Caco-2 (cell line): ENCODE data around the gene NRXN2. TPM values are rescaled to one million over a fixed set of nuclear protein-coding genes. Genes with fewer than 3 reads are reported as not detected.
A peak's percentile ranks its signal among the peaks of the same experiment; 100 is the strongest.

Source experiments
- BruUV-seq: library from RNA; stranded (reverse); fragments of 400-500 nt; replicated peaks from 2 replicates; lab custom pipeline; 2021; lab: Mats Ljungman, UMichigan
- CTCF ChIA-PET: fragments of 300-600 bp; sonication (Branson Sonifier 250); formaldehyde crosslinking; loops from one replicate; lab custom pipeline; 2022; ENCODE audit warnings: antibody characterized with exemption; lab: Charles Lee
- POLR2A ChIA-PET: fragments of 300-600 bp; sonication (Branson Sonifier 250); formaldehyde crosslinking; loops from one replicate; lab custom pipeline; 2022; ENCODE audit warnings: antibody characterized with exemption; lab: Charles Lee
- DNase-seq, 2 experiments: peaks; one replicate each; pipeline versions ENCODE4 v3.0.0 to v3.0.0-alpha.2; 2020 to 2022
- H3K27me3 ChIP-seq: replicated peaks from 2 replicates; pipeline ENCODE4 v1.6.0; 2011; ENCODE audit warnings: low read length; ENCODE audit not compliant: control insufficient read depth, insufficient read depth
- H3K36me3 ChIP-seq: 2 replicates; pipeline ENCODE4 v1.5.1; 2011; ENCODE audit warnings: low read length; ENCODE audit not compliant: control insufficient read depth, insufficient read depth
- H3K4me1 ChIP-seq: fragments of 250-450 bp; sonication (Bioruptor Pico); 2 replicates; pipeline ENCODE4 v1.5.1; 2020; ENCODE audit warnings: mild to moderate bottlenecking
- H3K4me3 ChIP-seq: 2 replicates; pipeline ENCODE4 v1.5.1; 2011; ENCODE audit warnings: low read depth, mild to moderate bottlenecking, control low read depth, low read length
- H3K9me3 ChIP-seq: fragments of 250-450 bp; sonication (Bioruptor Pico); 2 replicates; pipeline ENCODE4 v1.5.1; 2020; ENCODE audit warnings: mild to moderate bottlenecking, moderate library complexity
- H3K27ac Mint-ChIP-seq: one replicate; pipeline ENCODE4 v1.8.0; 2022; ENCODE audit warnings: mixed read lengths; ENCODE audit not compliant: unreplicated experiment
- H3K27me3 Mint-ChIP-seq: one replicate; pipeline ENCODE4 v1.8.0; 2022; ENCODE audit warnings: mixed read lengths; ENCODE audit not compliant: insufficient read depth, unreplicated experiment
- H3K36me3 Mint-ChIP-seq: one replicate; pipeline ENCODE4 v1.8.0; 2022; ENCODE audit warnings: mild to moderate bottlenecking, mixed read lengths; ENCODE audit not compliant: insufficient read depth, unreplicated experiment
- H3K4me1 Mint-ChIP-seq: one replicate; pipeline ENCODE4 v1.8.0; 2022; ENCODE audit warnings: low read depth, mixed read lengths; ENCODE audit not compliant: unreplicated experiment
- H3K4me3 Mint-ChIP-seq: one replicate; pipeline ENCODE4 v1.8.0; 2022; ENCODE audit warnings: mild to moderate bottlenecking, moderate library complexity, mixed read lengths; ENCODE audit not compliant: unreplicated experiment
- H3K9me3 Mint-ChIP-seq: one replicate; pipeline ENCODE4 v1.8.0; 2022; ENCODE audit warnings: mixed read lengths; ENCODE audit not compliant: unreplicated experiment
- intact Hi-C: fragments of 100-400 bp; cut with micrococcal nuclease; formaldehyde crosslinking; loops from one replicate; pipeline ENCODE4 v1.10.0; 2022; ENCODE audit not compliant: unreplicated experiment
- total RNA-seq: library from RNA; stranded (reverse); gene quantifications from 2 replicates; pipeline ENCODE4 v1.2.3, GENCODE V29; 2022
- TF ChIP-seq, protein P1 (sequence below), 2 experiments: fragments of 200-600 bp in 1 of 2; IDR thresholded peaks; 1 replicate in 1 of 2; 2 replicates in 1 of 2; pipeline versions ENCODE4 v1.5.1 to v1.8.0; 2011 to 2022; ENCODE audit warnings: antibody characterized with exemption in 1 of 2, control low read depth in 1 of 2, inconsistent platforms in 1 of 2, low read depth in 1 of 2, low read length in 1 of 2, mild to moderate bottlenecking in 1 of 2, moderate library complexity in 1 of 2; ENCODE audit not compliant: insufficient read depth in 1 of 2, severe bottlenecking in 1 of 2, unreplicated experiment in 1 of 2

The NRXN2 gene
- total RNA-seq, 1 experiment from 2014 or later = 7.6 TPM

DNA sequence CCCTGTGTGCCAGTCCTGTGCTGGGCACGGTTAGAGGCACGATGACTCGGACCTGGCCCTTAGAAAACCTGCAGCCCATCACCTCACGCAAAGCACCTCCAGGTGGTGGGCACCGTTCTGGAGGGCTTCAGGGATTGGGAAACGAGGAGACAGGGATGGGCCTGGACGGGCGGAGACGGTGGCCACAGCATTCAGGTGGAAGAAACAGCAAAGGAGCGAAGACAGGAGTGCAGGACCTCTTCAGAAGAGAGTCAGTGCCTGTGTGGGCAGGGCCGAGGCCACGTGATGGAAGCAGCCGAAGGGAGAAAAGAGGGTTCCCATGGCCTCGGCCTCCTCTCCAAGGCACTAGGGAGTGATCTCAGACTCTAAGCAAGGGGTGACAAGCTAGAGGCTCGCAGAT is 140.1 kb downstream of the NRXN2 start:
- POLR2A ChIA-PET = no interaction called here
- Histone ChIP-seq H3K27me3 (no peaks in the 10 kb centered on the region), H3K36me3 (no peaks in the 10 kb centered on the region), H3K4me3 (no peak overlapping the region), H3K9me3 (no peaks in the 10 kb centered on the region), H3K4me1 (no peaks in the 10 kb centered on the region; the same call in 1 of the 2 replicates)
- Mint-ChIP-seq H3K27ac (no peak overlapping the region), H3K9me3 (peaks cover 6% of the 10 kb centered on the region), H3K4me3 (no peak overlapping the region), H3K4me1 (no peaks in the 10 kb centered on the region), H3K36me3 (no peaks in the 10 kb centered on the region), H3K27me3 (no peaks in the 10 kb centered on the region)
- DNase-seq = no peak
- no TSS peak for BruUV-seq
- CTCF ChIA-PET = no interaction called here
- TF ChIP-seq, protein P1, sequence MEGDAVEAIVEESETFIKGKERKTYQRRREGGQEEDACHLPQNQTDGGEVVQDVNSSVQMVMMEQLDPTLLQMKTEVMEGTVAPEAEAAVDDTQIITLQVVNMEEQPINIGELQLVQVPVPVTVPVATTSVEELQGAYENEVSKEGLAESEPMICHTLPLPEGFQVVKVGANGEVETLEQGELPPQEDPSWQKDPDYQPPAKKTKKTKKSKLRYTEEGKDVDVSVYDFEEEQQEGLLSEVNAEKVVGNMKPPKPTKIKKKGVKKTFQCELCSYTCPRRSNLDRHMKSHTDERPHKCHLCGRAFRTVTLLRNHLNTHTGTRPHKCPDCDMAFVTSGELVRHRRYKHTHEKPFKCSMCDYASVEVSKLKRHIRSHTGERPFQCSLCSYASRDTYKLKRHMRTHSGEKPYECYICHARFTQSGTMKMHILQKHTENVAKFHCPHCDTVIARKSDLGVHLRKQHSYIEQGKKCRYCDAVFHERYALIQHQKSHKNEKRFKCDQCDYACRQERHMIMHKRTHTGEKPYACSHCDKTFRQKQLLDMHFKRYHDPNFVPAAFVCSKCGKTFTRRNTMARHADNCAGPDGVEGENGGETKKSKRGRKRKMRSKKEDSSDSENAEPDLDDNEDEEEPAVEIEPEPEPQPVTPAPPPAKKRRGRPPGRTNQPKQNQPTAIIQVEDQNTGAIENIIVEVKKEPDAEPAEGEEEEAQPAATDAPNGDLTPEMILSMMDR (IDR thresholded peaks at IDR 0.05; ENCODE audit: insufficient read depth in 1 of 2, low read depth in 1 of 2, low read length in 1 of 2, severe bottlenecking in 1 of 2, unreplicated experiment in 1 of 2) = no peak
- intact Hi-C loops = no loop called here

DNA sequence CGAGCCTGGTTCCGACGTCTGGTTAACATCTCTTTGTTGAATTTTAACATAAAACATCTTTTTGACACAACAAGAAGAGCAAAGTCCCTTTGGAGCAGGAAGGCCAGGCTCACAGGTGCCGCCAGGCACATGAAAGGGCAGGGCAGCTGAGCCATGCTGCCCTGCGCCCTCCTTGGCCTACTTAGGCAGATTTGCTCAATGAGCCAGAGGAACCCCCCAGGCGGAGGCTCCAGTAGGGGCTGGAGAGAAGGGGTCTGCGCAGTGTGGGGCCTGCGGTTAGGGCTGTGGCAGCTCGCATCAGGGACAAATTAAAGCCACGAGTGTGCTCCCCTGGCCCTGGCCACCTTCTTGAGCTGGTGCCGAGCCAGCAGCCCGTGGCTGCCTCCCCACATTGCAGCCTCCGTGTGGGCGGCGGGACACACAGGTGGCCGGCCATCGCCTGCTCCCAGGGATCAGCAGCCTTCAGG is 141.9 kb downstream of the NRXN2 start:
- no peak for DNase-seq
- H3K36me3 Mint-ChIP-seq = no peaks in the 10 kb centered on the region
- H3K4me1 ChIP-seq = no peaks in the 10 kb centered on the region; the same call in 1 of the 2 replicates
- ChIA-PET POLR2A (interaction anchor here (0.5 kb wide), 1 partner anchor 11 kb away, joined by 3 read pairs; no protein-coding TSS in a partner anchor), CTCF (no interaction called here)
- intact Hi-C loops = no loop called here
- no peak overlapping the region for H3K4me3 ChIP-seq
- BruUV-seq = no TSS peak
- no peaks in the 10 kb centered on the region for H3K27me3 ChIP-seq
- peaks cover 12% of the 10 kb centered on the region for H3K9me3 Mint-ChIP-seq
- TF ChIP-seq, protein P1 (IDR thresholded peaks at IDR 0.05; ENCODE audit: insufficient read depth in 1 of 2, low read depth in 1 of 2, low read length in 1 of 2, severe bottlenecking in 1 of 2, unreplicated experiment in 1 of 2) = no peak
- H3K27ac Mint-ChIP-seq = no peak overlapping the region
- H3K4me1 Mint-ChIP-seq = no peaks in the 10 kb centered on the region
- H3K4me3 Mint-ChIP-seq = no peak overlapping the region
- H3K36me3 ChIP-seq = no peaks in the 10 kb centered on the region
- H3K9me3 ChIP-seq = no peaks in the 10 kb centered on the region
- H3K27me3 Mint-ChIP-seq = no peaks in the 10 kb centered on the region

DNA sequence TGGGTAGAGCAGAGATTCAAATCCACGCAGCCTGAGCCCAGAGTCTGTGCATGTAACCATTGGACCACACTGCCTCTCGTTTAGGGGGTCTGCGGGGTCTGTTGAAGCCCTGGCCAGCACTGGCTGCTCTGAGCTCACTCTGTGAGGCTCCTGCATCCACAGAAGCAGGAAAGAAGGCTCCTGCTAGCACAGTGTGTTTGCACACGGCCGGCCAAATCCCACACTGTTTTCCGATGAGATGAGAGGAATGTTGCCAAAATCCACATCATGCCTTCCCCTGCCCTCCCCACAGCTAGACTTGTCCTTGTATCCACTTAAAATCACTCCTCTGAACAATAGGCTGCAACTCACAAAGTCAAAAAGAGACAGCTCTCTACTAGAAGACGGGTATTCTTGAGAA is 142.6 kb downstream of the NRXN2 start:
- no peak for DNase-seq
- peaks cover 12% of the 10 kb centered on the region for H3K9me3 Mint-ChIP-seq
- no peaks in the 10 kb centered on the region; the same call in 1 of the 2 replicates for H3K4me1 ChIP-seq
- no peaks in the 10 kb centered on the region for H3K27me3 Mint-ChIP-seq
- BruUV-seq = no TSS peak
- no peaks in the 10 kb centered on the region for H3K9me3 ChIP-seq
- no peaks in the 10 kb centered on the region for H3K36me3 ChIP-seq
- intact Hi-C loops = no loop called here
- ChIA-PET CTCF (no interaction called here), POLR2A (interaction anchor here (0.5 kb wide), 1 partner anchor 10 kb away, joined by 3 read pairs; no protein-coding TSS in a partner anchor)
- no peak overlapping the region for H3K4me3 Mint-ChIP-seq
- H3K27me3 ChIP-seq = no peaks in the 10 kb centered on the region
- H3K36me3 Mint-ChIP-seq = no peaks in the 10 kb centered on the region
- H3K4me1 Mint-ChIP-seq = no peaks in the 10 kb centered on the region
- H3K27ac Mint-ChIP-seq = peak overlapping the region; percentile 45
- H3K4me3 ChIP-seq = no peak overlapping the region
- TF ChIP-seq, protein P1 (IDR thresholded peaks at IDR 0.05; ENCODE audit: insufficient read depth in 1 of 2, low read depth in 1 of 2, low read length in 1 of 2, severe bottlenecking in 1 of 2, unreplicated experiment in 1 of 2) = no peak
